LNCaP clone FGC (cell line): Measurements from ENCODE around the gene ZNF184.
A peak's percentile ranks its signal among the peaks of the same experiment; 100 is the strongest.

Source experiments
- DNase-seq: peaks from one replicate; pipeline ENCODE4 v3.0.0-alpha.2; 2011; ENCODE audit warnings: low read depth
- H3K4me3 ChIP-seq: 2 replicates; pipeline ENCODE4 v1.5.1; 2011; ENCODE audit warnings: mild to moderate bottlenecking, low read depth, low read length, control low read depth
- CTCF ChIP-seq: IDR thresholded peaks from 2 replicates; pipeline ENCODE4 v1.5.1; 2012; ENCODE audit warnings: mild to moderate bottlenecking; ENCODE audit not compliant: control insufficient read depth, insufficient read depth; ENCODE audit errors: extremely low read depth

The ZNF184 gene

GRCh38 chr6:27478141-27478705, 5.3 kb upstream of the ZNF184 start:
- H3K4me3 ChIP-seq: peak overlapping the region; percentile 79
- TF ChIP-seq CTCF: no peak
- DNase-seq: no peak

GRCh38 chr6:27477318-27478013, 4.6 kb upstream of the ZNF184 start:
- no peak for TF ChIP-seq CTCF
- no peak for DNase-seq
- H3K4me3 ChIP-seq: peak overlapping the region; percentile 79

- H3K4me3 ChIP-seq: no peak overlapping the region
- no peak for DNase-seq
- no peak for TF ChIP-seq CTCF
Observed at GRCh38 chr6:27476090-27476489, 3.2 kb upstream of the ZNF184 start.

GRCh38 chr6:27474672-27475071, 1.8 kb upstream of the ZNF184 start:
- TF ChIP-seq CTCF: no peak
- H3K4me3 ChIP-seq: no peak overlapping the region

GRCh38 chr6:27474172-27474465, 1.2 kb upstream of the ZNF184 start:
- H3K4me3 ChIP-seq: peak overlapping the region; percentile 75

More at GRCh38 chr6:27474672-27475071, 1.8 kb upstream of the ZNF184 start:
- no peak for DNase-seq

GRCh38 chr6:27472182-27472616, 706 bp downstream of the ZNF184 start:
- 0 out of 2 replicates have a peak, but pooled peaks have one; percentile 12 for TF ChIP-seq CTCF
- H3K4me3 ChIP-seq: peak overlapping the region; percentile 75
- peak; percentile 42 for DNase-seq

More at GRCh38 chr6:27474172-27474465, 1.2 kb upstream of the ZNF184 start:
- DNase-seq: no peak
- TF ChIP-seq CTCF: no peak
